K562 (cell line): Measurements from ENCODE around the gene GEMIN2. TPM values are rescaled to one million over a fixed set of nuclear protein-coding genes. Genes with fewer than 3 reads are reported as not detected.

ENCODE experiments used
- ATAC-seq: fragments of 200-7000 bp; cut with Tn5 transposase; 3 replicates; pipeline ENCODE4 v1.9.1; 2020; ENCODE audit warnings: moderate library complexity
- BruUV-seq: library from RNA; stranded (reverse); fragments of 400-500 nt; replicated peaks from 2 replicates; lab custom pipeline; 2021; lab: Mats Ljungman, UMichigan
- CTCF ChIA-PET: fragments of 300-600 bp; formaldehyde crosslinking; extraction: SDS; loops from one replicate; lab custom pipeline; 2021; ENCODE audit warnings: low intra/inter-chr PET ratio; lab: Yijun Ruan, JAX
- POLR2A ChIA-PET: fragments of 300-600, 350-650 bp; sonication (Branson Sonifier 250); formaldehyde crosslinking; extraction: SDS; loops from one replicate; lab custom pipeline; 2021; ENCODE audit warnings: antibody characterized with exemption, inconsistent platforms; lab: Yijun Ruan, JAX
- DNase-seq, 4 experiments: peaks; one replicate each; pipeline versions ENCODE4 v3.0.0 to v3.0.0-alpha.2; 2011 to 2018; ENCODE audit warnings: low spot score in 3 of 4, mixed read lengths in 3 of 4; ENCODE audit errors: extremely low read depth in 1 of 4
- FAIRE-seq: peaks from 2 replicates; lab custom pipeline; 2011; peaks lifted over from hg19 to GRCh38; lab: Jason Lieb, UNC
- H2AFZ ChIP-seq: 2 replicates; pipeline ENCODE4 v1.6.0; 2011; ENCODE audit warnings: low read depth, low read length, control low read depth, inconsistent platforms
- H3K27ac ChIP-seq: fragments of 200-600 bp; 3 replicates; pipeline ENCODE4 v1.8.0; 2011; ENCODE audit warnings: low read depth, mild to moderate bottlenecking, control low read depth, inconsistent platforms, low read length, moderate library complexity, mixed read lengths; ENCODE audit errors: extremely low read depth
- H3K27me3 ChIP-seq, 2 experiments: fragments of 300-600 bp in 1 of 2; 2 replicates in 1 of 2; 3 replicates in 1 of 2; pipeline versions ENCODE4 v1.6.0 to v1.8.0; 2011; ENCODE audit warnings: inconsistent platforms in 2 of 2, low read length in 2 of 2, mild to moderate bottlenecking in 1 of 2, mixed read lengths in 1 of 2, moderate library complexity in 1 of 2; ENCODE audit not compliant: control insufficient read depth in 2 of 2, insufficient read depth in 2 of 2
- H3K36me3 ChIP-seq: fragments of 300-600 bp; 3 replicates; pipeline ENCODE4 v1.8.0; 2011; ENCODE audit warnings: mild to moderate bottlenecking, low read length, inconsistent platforms; ENCODE audit not compliant: control insufficient read depth, insufficient read depth
- H3K4me1 ChIP-seq, 2 experiments: fragments of 200-600 bp in 1 of 2; replicated peaks in 1 of 2; 2 replicates in 1 of 2; 3 replicates in 1 of 2; pipeline versions ENCODE4 v1.5.1 to v1.8.0; 2011; ENCODE audit warnings: inconsistent platforms in 2 of 2, low read length in 2 of 2, mild to moderate bottlenecking in 1 of 2, mixed read lengths in 1 of 2, moderate library complexity in 1 of 2; ENCODE audit not compliant: control insufficient read depth in 2 of 2, insufficient read depth in 2 of 2
- H3K4me2 ChIP-seq: 2 replicates; pipeline ENCODE4 v1.6.1; 2011; ENCODE audit warnings: low read length, control low read depth, inconsistent platforms, mixed read lengths; ENCODE audit not compliant: insufficient read depth
- H3K4me3 ChIP-seq: fragments of 200-600 bp; sonication (generic), shearing (Covaris generic); 2 replicates; pipeline ENCODE4 v1.5.1; 2016; ENCODE audit warnings: control low read depth, inconsistent platforms
- H3K79me2 ChIP-seq: fragments of 200-600 bp; 3 replicates; pipeline ENCODE4 v1.8.0; 2011; ENCODE audit warnings: low read length, inconsistent platforms; ENCODE audit not compliant: control insufficient read depth, insufficient read depth
- H3K9ac ChIP-seq, 2 experiments: 2 replicates each; pipeline versions ENCODE4 v1.6.0 to v1.6.1; 2011; ENCODE audit warnings: low read depth in 2 of 2, low read length in 2 of 2, control low read depth in 1 of 2, inconsistent platforms in 1 of 2, mild to moderate bottlenecking in 1 of 2, mixed read lengths in 1 of 2; ENCODE audit not compliant: insufficient read depth in 1 of 2
- H3K9me1 ChIP-seq: one replicate; pipeline ENCODE4 v1.6.0; 2011; ENCODE audit warnings: inconsistent platforms, mild to moderate bottlenecking, low read length, moderate library complexity; ENCODE audit not compliant: control insufficient read depth, insufficient read depth
- H3K9me3 ChIP-seq: replicated peaks from 2 replicates; pipeline ENCODE4 v1.5.1; 2011; ENCODE audit warnings: low read depth, low read length, inconsistent platforms; ENCODE audit not compliant: control insufficient read depth, insufficient read depth
- H4K20me1 ChIP-seq: replicated peaks from 2 replicates; pipeline ENCODE4 v1.6.1; 2011; ENCODE audit warnings: low read length, inconsistent platforms, mixed read lengths; ENCODE audit not compliant: control insufficient read depth, insufficient read depth
- CHD4 ChIP-seq: fragments of 200-600 bp; sonication (generic); IDR thresholded peaks from 3 replicates; pipeline ENCODE4 v1.6.1; 2012; ENCODE audit warnings: low read depth, mild to moderate bottlenecking, mixed read lengths, low read length, inconsistent platforms; ENCODE audit not compliant: insufficient read depth, insufficient replicate concordance, poor library complexity, severe bottlenecking
- FUS ChIP-seq: fragments of 200-400 bp; formaldehyde crosslinking; optimal IDR thresholded peaks from 2 replicates; pipeline ENCODE3; 2017; ENCODE audit warnings: low read depth, low read length
- HDAC6 ChIP-seq: IDR thresholded peaks from 2 replicates; pipeline ENCODE4 v1.6.1; 2012; ENCODE audit warnings: low read depth, mild to moderate bottlenecking, control low read depth, inconsistent platforms, low read length, moderate library complexity
- MTA1 ChIP-seq: fragments of 450-650 bp; IDR thresholded peaks from 2 replicates; pipeline ENCODE4 v1.6.1; 2017; ENCODE audit warnings: borderline replicate concordance
- NCOA6 ChIP-seq: fragments of 450-650 bp; IDR thresholded peaks from 2 replicates; pipeline ENCODE4 v1.6.1; 2017; ENCODE audit warnings: mild to moderate bottlenecking
- NFATC3 ChIP-seq: fragments of 450-650 bp; IDR thresholded peaks from 2 replicates; pipeline ENCODE4 v1.6.1; 2017; ENCODE audit warnings: mild to moderate bottlenecking
- PHF8 ChIP-seq: fragments of 200-600 bp; sonication (generic); IDR thresholded peaks from 2 replicates; pipeline ENCODE4 v1.6.1; 2012; ENCODE audit warnings: mixed run types, mild to moderate bottlenecking, inconsistent platforms, low read length, moderate library complexity, borderline replicate concordance
- PML ChIP-seq: IDR thresholded peaks from 2 replicates; pipeline ENCODE4 v1.6.1; 2012; ENCODE audit warnings: low read length, inconsistent platforms
- POLR2B ChIP-seq: fragments of 450-650 bp; IDR thresholded peaks from 2 replicates; pipeline ENCODE4 v1.6.1; 2018; ENCODE audit warnings: low read depth; ENCODE audit not compliant: partially characterized antibody
- ZFP30 ChIP-seq: fragments of 250-450 bp; sonication (Bioruptor Pico); IDR thresholded peaks from 2 replicates; pipeline ENCODE4 v1.8.0; 2022; ENCODE audit warnings: moderate library complexity, mild to moderate bottlenecking, inconsistent platforms, borderline replicate concordance
- ZFP36 ChIP-seq: fragments of 150-350 bp; IDR thresholded peaks from 2 replicates; pipeline ENCODE4 v1.6.1; 2018; ENCODE audit warnings: low read length, low read depth; ENCODE audit not compliant: partially characterized antibody
- ZFPM2 ChIP-seq: fragments of 250-450 bp; sonication (Bioruptor Pico); IDR thresholded peaks from 2 replicates; pipeline ENCODE4 v1.5.1; 2022; ENCODE audit warnings: mild to moderate bottlenecking
- WGBS: fragments of 100-300 bp; shearing (Covaris generic); methylation state at CpG from one replicate; pipeline ENCODE4 v1.1.6; 2016; ENCODE audit warnings: low coverage, mixed read lengths; ENCODE audit not compliant: insufficient coverage; ENCODE audit errors: missing lambda C conversion rate; 5-methylcytosine and 5-hydroxymethylcytosine counted together
- in situ Hi-C: fragments of 300-500 bp; cut with MboI; formaldehyde crosslinking; loops from 4 replicates; pipeline ENCODE4 v1.15.0; 2018; ENCODE audit warnings: inconsistent platforms, mixed read lengths
- intact Hi-C: fragments of 100-400 bp; cut with micrococcal nuclease; formaldehyde crosslinking; loops from 2 replicates; pipeline ENCODE4 v1.14.2; 2022
- polyA plus RNA-seq, 8 experiments: library from polyadenylated mRNA; depleted of rRNA in 4 of 8; stranded (reverse) in 5 of 8; unstranded in 3 of 8; fragments of >200 nt; fragmentation: Nextera tagmentation in 2 of 8; fragmentation: Illumina TruSeq in 1 of 8; extraction: Ambion mirVana in 2 of 8; extraction: Trizol in 1 of 8; gene quantifications; 2 replicates each; pipeline versions ENCODE4 v1.2.1 to v1.2.3, GENCODE V29; 2011 to 2014; ENCODE audit warnings: inconsistent platforms in 1 of 8, missing spikeins in 1 of 8
- total RNA-seq, 7 experiments: library from RNA; depleted of rRNA in 6 of 7; stranded (reverse); fragments of >200 nt in 6 of 7; fragmentation: Illumina TruSeq in 2 of 7; extraction: Trizol in 2 of 7; gene quantifications; 2 replicates each; pipeline versions ENCODE4 v1.2.1 to v1.2.3, GENCODE V29; 2011 to 2021; ENCODE audit warnings: low replicate concordance in 1 of 7
- TF ChIP-seq, protein P1 (sequence below): fragments of 250-450 bp; sonication (Bioruptor Pico); IDR thresholded peaks from 2 replicates; pipeline ENCODE4 v1.8.0; 2022; ENCODE audit warnings: moderate library complexity, mild to moderate bottlenecking, inconsistent platforms
- TF ChIP-seq, protein P2 (sequence below), 2 experiments: fragments of 450-650 bp; IDR thresholded peaks; 2 replicates each; pipeline ENCODE4 v1.6.1; 2016; ENCODE audit warnings: mild to moderate bottlenecking in 2 of 2, borderline replicate concordance in 1 of 2, low read depth in 1 of 2, moderate library complexity in 1 of 2

Gene GEMIN2
- total and polyA plus RNA-seq, 9 of the 15 experiments (the other 6 are each of a cell fraction or from before 2014, with no cell fraction given), result 23.0 to 87.6 (median 45.5) TPM

DNA sequence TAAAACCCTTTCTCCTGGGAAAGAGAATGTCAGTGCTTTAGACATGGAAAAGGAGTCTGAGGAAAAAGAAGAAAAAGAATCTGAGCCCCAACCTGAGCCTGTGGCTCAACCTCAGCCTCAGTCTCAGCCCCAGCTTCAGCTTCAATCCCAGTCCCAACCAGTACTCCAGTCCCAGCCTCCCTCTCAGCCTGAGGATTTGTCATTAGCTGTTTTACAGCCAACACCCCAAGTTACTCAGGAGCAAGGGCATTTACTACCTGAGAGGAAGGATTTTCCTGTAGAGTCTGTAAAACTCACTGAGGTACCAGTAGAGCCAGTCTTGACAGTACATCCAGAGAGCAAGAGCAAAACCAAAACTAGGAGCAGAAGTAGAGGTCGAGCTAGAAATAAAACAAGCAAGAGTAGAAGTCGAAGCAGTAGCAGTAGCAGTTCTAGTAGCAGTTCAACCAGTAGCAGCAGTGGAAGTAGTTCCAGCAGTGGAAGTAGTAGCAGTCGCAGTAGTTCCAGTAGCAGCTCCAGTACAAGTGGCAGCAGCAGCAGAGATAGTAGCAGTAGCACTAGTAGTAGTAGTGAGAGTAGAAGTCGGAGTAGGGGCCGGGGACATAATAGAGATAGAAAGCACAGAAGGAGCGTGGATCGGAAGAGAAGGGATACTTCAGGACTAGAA, 67.0 kb downstream of the GEMIN2 start:
- Histone ChIP-seq H4K20me1 (no peaks in the 10 kb centered on the region), H3K4me2 (no peak overlapping the region; the same call in 1 of the 2 replicates), H3K27me3 (no peaks in the 10 kb centered on the region), H2AFZ (no peak overlapping the region), H3K36me3 (peaks cover 85% of the 10 kb centered on the region), H3K9me1 (no peaks in the 10 kb centered on the region), H3K9ac (no peak overlapping the region), H3K79me2 (peaks cover 27% of the 10 kb centered on the region), H3K4me1 (no peaks in the 10 kb centered on the region; a peak in 1 of 5 replicates), H3K4me3 (no peak overlapping the region), H3K27ac (no peak overlapping the region), H3K9me3 (no peaks in the 10 kb centered on the region)
- ATAC-seq, result peak; percentile 8
- in situ Hi-C loops (no loop called here), intact Hi-C loops (no loop called here)
- CTCF ChIA-PET, result no interaction called here
- no peak for DNase-seq
- POLR2A ChIA-PET, result interaction anchor here (0.8 to 1.4 kb wide), 4 partner anchors 10 to 201 kb away, joined by 3 to 11 read pairs (median 4); partner anchors contain the start of gene TRAPPC6B
- FAIRE-seq, result no peak
- BruUV-seq, result TSS peak; percentile 50
- 92% methylated on average over 5 of the region's 7 CpGs for WGBS
- TF ChIP-seq POLR2B, result peak; percentile 82
- TF ChIP-seq CHD4, result no peak
- TF ChIP-seq, protein P1, sequence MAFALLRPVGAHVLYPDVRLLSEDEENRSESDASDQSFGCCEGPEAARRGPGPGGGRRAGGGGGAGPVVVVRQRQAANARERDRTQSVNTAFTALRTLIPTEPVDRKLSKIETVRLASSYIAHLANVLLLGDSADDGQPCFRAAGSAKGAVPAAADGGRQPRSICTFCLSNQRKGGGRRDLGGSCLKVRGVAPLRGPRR, result no peak
- no peak for TF ChIP-seq PHF8
- no peak for TF ChIP-seq NFATC3
- TF ChIP-seq ZFP30 (CRISPR knock-in tag), result no peak
- TF ChIP-seq, protein P2, sequence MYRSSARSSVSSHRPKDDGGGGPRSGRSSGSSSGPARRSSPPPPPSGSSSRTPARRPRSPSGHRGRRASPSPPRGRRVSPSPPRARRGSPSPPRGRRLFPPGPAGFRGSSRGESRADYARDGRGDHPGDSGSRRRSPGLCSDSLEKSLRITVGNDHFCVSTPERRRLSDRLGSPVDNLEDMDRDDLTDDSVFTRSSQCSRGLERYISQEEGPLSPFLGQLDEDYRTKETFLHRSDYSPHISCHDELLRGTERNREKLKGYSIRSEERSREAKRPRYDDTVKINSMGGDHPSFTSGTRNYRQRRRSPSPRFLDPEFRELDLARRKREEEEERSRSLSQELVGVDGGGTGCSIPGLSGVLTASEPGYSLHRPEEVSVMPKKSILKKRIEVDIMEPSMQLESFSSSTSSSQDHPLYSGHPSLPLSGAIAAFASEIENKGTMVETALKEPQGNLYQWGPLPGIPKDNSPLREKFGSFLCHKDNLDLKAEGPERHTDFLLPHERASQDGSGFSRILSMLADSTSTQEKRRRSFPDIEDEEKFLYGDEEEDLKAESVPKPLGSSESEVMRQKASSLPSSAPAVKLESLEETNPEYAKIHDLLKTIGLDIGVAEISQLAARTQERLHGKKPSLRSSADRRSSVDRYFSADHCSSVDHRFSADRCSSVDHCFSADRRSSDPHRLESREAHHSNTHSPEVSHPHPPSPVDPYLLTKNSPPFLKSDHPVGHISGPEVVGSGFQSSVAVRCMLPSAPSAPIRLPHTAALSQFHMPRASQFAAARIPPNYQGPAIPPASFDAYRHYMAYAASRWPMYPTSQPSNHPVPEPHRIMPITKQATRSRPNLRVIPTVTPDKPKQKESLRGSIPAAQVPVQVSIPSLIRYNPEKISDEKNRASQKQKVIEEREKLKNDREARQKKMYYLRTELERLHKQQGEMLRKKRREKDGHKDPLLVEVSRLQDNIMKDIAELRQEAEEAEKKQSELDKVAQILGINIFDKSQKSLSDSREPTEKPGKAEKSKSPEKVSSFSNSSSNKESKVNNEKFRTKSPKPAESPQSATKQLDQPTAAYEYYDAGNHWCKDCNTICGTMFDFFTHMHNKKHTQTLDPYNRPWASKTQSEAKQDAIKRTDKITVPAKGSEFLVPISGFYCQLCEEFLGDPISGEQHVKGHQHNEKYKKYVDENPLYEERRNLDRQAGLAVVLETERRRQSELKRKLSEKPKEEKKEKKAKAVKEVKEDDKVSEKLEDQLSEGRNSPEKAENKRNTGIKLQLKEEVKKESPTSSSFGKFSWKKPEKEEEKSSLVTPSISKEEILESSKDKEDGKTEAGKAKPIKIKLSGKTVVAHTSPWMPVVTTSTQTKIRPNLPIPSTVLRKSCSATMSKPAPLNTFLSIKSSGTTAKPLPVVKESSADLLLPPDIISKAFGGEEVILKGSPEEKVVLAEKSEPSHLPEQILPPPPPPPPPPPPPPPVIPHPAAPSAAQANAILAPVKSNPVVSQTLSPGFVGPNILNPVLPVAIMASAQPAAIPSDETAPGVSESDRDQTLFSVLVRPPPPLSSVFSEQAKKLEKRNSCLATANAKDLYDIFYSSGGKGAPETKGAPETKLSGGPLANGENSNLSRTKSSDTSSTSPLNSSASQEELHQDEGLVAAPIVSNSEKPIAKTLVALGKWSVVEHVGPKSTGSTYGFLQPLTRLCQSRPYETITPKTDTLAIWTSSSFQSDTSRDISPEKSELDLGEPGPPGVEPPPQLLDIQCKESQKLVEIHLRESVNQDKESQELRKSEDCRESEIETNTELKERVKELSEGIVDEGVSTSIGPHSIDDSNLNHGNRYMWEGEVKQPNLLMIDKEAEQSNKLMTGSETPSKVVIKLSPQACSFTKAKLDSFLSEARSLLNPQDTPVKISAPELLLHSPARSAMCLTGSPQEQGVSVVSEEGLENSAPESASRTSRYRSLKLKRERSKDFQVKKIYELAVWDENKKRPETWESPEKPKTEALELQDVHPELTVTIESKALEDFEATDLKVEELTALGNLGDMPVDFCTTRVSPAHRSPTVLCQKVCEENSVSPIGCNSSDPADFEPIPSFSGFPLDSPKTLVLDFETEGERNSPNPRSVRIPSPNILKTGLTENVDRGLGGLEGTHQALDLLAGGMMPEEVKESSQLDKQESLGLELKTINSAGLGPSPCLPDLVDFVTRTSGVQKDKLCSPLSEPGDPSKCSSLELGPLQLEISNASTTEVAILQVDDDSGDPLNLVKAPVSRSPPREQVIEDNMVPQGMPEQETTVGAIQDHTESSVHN (IDR thresholded peaks at IDR 0.05; ENCODE audit: borderline replicate concordance in 1 of 2, low read depth in 1 of 2), result no peak
- no peak for TF ChIP-seq MTA1
- TF ChIP-seq PML, result no peak
- TF ChIP-seq HDAC6, result no peak
- TF ChIP-seq ZFP36, result no peak
- TF ChIP-seq FUS, result no peak
- TF ChIP-seq NCOA6, result no peak
- TF ChIP-seq ZFPM2 (CRISPR knock-in tag), result no peak
